ENCODE data around the gene DSCAML1.

GRCh38 chr11:117528097-117528721 lies 268.8 kb downstream of the DSCAML1 start:
- TF ChIP-seq, protein P1, sequence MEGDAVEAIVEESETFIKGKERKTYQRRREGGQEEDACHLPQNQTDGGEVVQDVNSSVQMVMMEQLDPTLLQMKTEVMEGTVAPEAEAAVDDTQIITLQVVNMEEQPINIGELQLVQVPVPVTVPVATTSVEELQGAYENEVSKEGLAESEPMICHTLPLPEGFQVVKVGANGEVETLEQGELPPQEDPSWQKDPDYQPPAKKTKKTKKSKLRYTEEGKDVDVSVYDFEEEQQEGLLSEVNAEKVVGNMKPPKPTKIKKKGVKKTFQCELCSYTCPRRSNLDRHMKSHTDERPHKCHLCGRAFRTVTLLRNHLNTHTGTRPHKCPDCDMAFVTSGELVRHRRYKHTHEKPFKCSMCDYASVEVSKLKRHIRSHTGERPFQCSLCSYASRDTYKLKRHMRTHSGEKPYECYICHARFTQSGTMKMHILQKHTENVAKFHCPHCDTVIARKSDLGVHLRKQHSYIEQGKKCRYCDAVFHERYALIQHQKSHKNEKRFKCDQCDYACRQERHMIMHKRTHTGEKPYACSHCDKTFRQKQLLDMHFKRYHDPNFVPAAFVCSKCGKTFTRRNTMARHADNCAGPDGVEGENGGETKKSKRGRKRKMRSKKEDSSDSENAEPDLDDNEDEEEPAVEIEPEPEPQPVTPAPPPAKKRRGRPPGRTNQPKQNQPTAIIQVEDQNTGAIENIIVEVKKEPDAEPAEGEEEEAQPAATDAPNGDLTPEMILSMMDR (IDR thresholded peaks at IDR 0.05): no peak
- TF ChIP-seq POLR2A (IDR thresholded peaks at IDR 0.05): no peak
